KMS-11 (cell line): ENCODE results near the gene ABCA1.
"Not testable (repeated sequence)": the region's sequence is repeated elsewhere in the genome, so short reads cannot be mapped to it uniquely, and the experiment has no call there.

Source experiments
- H2AFZ ChIP-seq: fragments of 200-600 bp; sonication (generic); 2 replicates; pipeline ENCODE4 v1.6.1; 2016; ENCODE audit warnings: antibody characterized with exemption, mixed run types, low read depth
- H3K27ac ChIP-seq: fragments of 200-600 bp; sonication (generic); 2 replicates; pipeline ENCODE4 v1.6.1; 2016; ENCODE audit warnings: mild to moderate bottlenecking, mixed run types
- H3K27me3 ChIP-seq: fragments of 200-600 bp; sonication (generic); 2 replicates; pipeline ENCODE4 v1.6.1; 2017; ENCODE audit warnings: mild to moderate bottlenecking, low read depth, mixed run types, moderate library complexity; ENCODE audit not compliant: insufficient read depth
- H3K36me3 ChIP-seq: fragments of 200-600 bp; sonication (generic); 2 replicates; pipeline ENCODE4 v1.6.1; 2017; ENCODE audit warnings: mild to moderate bottlenecking, mixed run types; ENCODE audit not compliant: insufficient read depth
- H3K4me1 ChIP-seq: fragments of 200-600 bp; sonication (generic); 2 replicates; pipeline ENCODE4 v1.6.1; 2016; ENCODE audit warnings: mild to moderate bottlenecking, low read depth, mixed run types; ENCODE audit not compliant: poor library complexity, severe bottlenecking
- H3K4me2 ChIP-seq: fragments of 200-600 bp; sonication (generic); 2 replicates; pipeline ENCODE4 v1.7.0; 2016; ENCODE audit warnings: mild to moderate bottlenecking, mixed run types
- H3K4me3 ChIP-seq: fragments of 200-600 bp; sonication (generic); IDR thresholded peaks from 2 replicates; pipeline ENCODE4 v1.6.1; 2017; ENCODE audit warnings: low read depth, low read length, mixed read lengths; ENCODE audit not compliant: insufficient read depth
- H3K79me2 ChIP-seq: fragments of 200-600 bp; sonication (generic); 2 replicates; pipeline ENCODE4 v1.6.1; 2016; ENCODE audit warnings: low read depth, mixed run types; ENCODE audit not compliant: insufficient read depth
- H3K9ac ChIP-seq: fragments of 200-600 bp; sonication (generic); 2 replicates; pipeline ENCODE4 v1.6.1; 2016; ENCODE audit warnings: mild to moderate bottlenecking, mixed run types
- H4K20me1 ChIP-seq: fragments of 200-600 bp; sonication (generic); 2 replicates; pipeline ENCODE4 v1.6.1; 2016; ENCODE audit warnings: mild to moderate bottlenecking, mixed run types; ENCODE audit not compliant: insufficient read depth
- TF ChIP-seq, protein P1 (sequence below): fragments of 200-600 bp; sonication (generic); conservative IDR thresholded peaks from 2 replicates; pipeline ENCODE4 v1.6.1; 2017; ENCODE audit warnings: low read depth, mild to moderate bottlenecking, antibody characterized with exemption, low read length, moderate library complexity, mixed read lengths

ABCA1 gene, protein sequence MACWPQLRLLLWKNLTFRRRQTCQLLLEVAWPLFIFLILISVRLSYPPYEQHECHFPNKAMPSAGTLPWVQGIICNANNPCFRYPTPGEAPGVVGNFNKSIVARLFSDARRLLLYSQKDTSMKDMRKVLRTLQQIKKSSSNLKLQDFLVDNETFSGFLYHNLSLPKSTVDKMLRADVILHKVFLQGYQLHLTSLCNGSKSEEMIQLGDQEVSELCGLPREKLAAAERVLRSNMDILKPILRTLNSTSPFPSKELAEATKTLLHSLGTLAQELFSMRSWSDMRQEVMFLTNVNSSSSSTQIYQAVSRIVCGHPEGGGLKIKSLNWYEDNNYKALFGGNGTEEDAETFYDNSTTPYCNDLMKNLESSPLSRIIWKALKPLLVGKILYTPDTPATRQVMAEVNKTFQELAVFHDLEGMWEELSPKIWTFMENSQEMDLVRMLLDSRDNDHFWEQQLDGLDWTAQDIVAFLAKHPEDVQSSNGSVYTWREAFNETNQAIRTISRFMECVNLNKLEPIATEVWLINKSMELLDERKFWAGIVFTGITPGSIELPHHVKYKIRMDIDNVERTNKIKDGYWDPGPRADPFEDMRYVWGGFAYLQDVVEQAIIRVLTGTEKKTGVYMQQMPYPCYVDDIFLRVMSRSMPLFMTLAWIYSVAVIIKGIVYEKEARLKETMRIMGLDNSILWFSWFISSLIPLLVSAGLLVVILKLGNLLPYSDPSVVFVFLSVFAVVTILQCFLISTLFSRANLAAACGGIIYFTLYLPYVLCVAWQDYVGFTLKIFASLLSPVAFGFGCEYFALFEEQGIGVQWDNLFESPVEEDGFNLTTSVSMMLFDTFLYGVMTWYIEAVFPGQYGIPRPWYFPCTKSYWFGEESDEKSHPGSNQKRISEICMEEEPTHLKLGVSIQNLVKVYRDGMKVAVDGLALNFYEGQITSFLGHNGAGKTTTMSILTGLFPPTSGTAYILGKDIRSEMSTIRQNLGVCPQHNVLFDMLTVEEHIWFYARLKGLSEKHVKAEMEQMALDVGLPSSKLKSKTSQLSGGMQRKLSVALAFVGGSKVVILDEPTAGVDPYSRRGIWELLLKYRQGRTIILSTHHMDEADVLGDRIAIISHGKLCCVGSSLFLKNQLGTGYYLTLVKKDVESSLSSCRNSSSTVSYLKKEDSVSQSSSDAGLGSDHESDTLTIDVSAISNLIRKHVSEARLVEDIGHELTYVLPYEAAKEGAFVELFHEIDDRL (N-terminal part only)

DNA sequence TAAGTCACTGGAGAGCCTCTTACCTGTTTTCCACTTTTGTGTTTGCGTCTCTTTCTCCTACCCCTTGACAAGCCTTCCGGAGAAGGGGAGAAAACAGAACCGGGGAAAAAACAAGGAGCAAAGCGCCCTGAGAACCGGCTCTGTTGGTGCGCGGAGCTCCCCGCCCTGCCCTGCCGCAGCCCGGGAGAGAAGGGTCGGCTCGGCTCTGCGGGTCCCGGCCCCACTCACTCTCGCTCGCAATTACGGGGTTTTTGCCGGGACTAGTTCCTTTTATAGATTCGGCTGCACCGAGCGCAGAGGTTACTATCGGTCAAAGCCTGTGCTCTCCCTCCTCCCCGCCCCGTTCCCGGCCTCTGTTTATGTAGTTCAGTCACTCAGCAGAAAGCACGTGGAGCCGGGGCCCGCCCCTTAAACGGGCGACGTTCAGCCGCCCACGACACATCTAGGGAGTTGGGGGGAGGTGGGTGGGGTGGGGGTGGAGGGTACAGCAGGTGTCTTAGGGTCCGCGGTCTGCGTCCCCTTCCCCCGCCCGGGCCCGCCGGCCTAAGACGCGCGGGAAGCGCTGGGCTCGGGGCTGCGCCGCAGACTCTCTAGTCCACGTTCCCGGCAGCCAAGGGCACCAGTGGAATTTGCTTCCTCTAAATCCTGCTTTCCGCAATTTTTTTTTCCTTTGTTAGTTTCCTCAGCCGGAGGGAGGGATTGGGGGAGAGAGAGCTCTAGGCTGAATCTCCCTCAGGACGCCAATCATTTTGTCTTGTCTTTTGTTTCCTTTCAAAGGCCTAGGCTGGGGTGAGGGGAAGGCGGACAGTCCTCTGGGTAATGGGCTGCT, at the start of gene ABCA1:
Gene ABCA1, minus strand, starts transcription at position 244 of the 829 bp plus-strand sequence. CDS start 24,476 bp downstream, outside the sequence.
- peak within 1 kb of the TSS; percentile 80 for H3K27ac ChIP-seq
- peak within 1 kb of the TSS; percentile 92 for H3K4me2 ChIP-seq

GRCh38 chr9:104977580-104977979, 49.6 kb upstream of the ABCA1 start:
- Histone ChIP-seq H3K4me2 (no peak overlapping the region), H3K9ac (no peak overlapping the region), H3K79me2 (no peaks in the 10 kb centered on the region), H3K4me1 (peaks cover 8% of the 10 kb centered on the region), H3K4me3 (no peak overlapping the region), H3K27ac (no peak overlapping the region), H4K20me1 (no peaks in the 10 kb centered on the region), H3K27me3 (no peaks in the 10 kb centered on the region), H3K36me3 (no peaks in the 10 kb centered on the region), H2AFZ (no peak overlapping the region)
- TF ChIP-seq, protein P1, sequence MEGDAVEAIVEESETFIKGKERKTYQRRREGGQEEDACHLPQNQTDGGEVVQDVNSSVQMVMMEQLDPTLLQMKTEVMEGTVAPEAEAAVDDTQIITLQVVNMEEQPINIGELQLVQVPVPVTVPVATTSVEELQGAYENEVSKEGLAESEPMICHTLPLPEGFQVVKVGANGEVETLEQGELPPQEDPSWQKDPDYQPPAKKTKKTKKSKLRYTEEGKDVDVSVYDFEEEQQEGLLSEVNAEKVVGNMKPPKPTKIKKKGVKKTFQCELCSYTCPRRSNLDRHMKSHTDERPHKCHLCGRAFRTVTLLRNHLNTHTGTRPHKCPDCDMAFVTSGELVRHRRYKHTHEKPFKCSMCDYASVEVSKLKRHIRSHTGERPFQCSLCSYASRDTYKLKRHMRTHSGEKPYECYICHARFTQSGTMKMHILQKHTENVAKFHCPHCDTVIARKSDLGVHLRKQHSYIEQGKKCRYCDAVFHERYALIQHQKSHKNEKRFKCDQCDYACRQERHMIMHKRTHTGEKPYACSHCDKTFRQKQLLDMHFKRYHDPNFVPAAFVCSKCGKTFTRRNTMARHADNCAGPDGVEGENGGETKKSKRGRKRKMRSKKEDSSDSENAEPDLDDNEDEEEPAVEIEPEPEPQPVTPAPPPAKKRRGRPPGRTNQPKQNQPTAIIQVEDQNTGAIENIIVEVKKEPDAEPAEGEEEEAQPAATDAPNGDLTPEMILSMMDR, result no peak

More for the DNA sequence above, at the start of gene ABCA1:
- H3K79me2 ChIP-seq, result peaks cover 37% of the 10 kb centered on the region
- H4K20me1 ChIP-seq, result no peaks in the 10 kb centered on the region
- H3K27me3 ChIP-seq, result no peaks in the 10 kb centered on the region
- TF ChIP-seq, protein P1, result no peak
- peaks cover 36% of the 10 kb centered on the region for H3K4me1 ChIP-seq
- H2AFZ ChIP-seq, result peak within 1 kb of the TSS; percentile 87
- H3K36me3 ChIP-seq, result no peaks in the 10 kb centered on the region
- no peak within 1 kb of the TSS for H3K4me3 ChIP-seq
- H3K9ac ChIP-seq, result peak within 1 kb of the TSS; percentile 83

- H3K36me3 ChIP-seq, result no peaks in the 10 kb centered on the region
- no peak overlapping the region for H2AFZ ChIP-seq
- no peak overlapping the region for H3K4me2 ChIP-seq
- no peak overlapping the region for H3K4me3 ChIP-seq
- H4K20me1 ChIP-seq, result no peaks in the 10 kb centered on the region
- H3K27me3 ChIP-seq, result no peaks in the 10 kb centered on the region
- TF ChIP-seq, protein P1, result no peak
- H3K9ac ChIP-seq, result no peak overlapping the region
- H3K27ac ChIP-seq, result no peak overlapping the region
- H3K79me2 ChIP-seq, result no peaks in the 10 kb centered on the region
- H3K4me1 ChIP-seq, result peaks cover 4% of the 10 kb centered on the region
Measured at GRCh38 chr9:104977168-104977567, 49.2 kb upstream of the ABCA1 start.

GRCh38 chr9:104975966-104976595, 48.1 kb upstream of the ABCA1 start:
- H3K4me1 ChIP-seq, H3K79me2 ChIP-seq, H3K27ac ChIP-seq, H3K27me3 ChIP-seq, H2AFZ ChIP-seq, H3K9ac ChIP-seq, H4K20me1 ChIP-seq, H3K4me3 ChIP-seq, H3K36me3 ChIP-seq, H3K4me2 ChIP-seq: not testable (repeated sequence)
